Skin epidermis (tissue), 12 donors: ENCODE results near the gene CXorf49B.

Source experiments
- H3K27ac ChIP-seq, 21 experiments: fragments of 200-600 bp; sonication (generic) in 11 of 21; one replicate each; pipeline ENCODE4 v1.5.0; 2020; ENCODE audit warnings: mild to moderate bottlenecking in 3 of 21, inconsistent platforms in 2 of 21, moderate library complexity in 2 of 21
- H3K4me3 ChIP-seq, 7 experiments: fragments of 200-600 bp; sonication (generic) in 2 of 7; one replicate each; pipeline ENCODE4 v1.5.0; 2020; ENCODE audit warnings: inconsistent platforms in 2 of 7, mild to moderate bottlenecking in 2 of 7, moderate library complexity in 1 of 7

The CXorf49B gene

GRCh38 chrX:71815121-71815905 is 52.2 kb downstream of the CXorf49B start:
- Histone ChIP-seq H3K4me3 (no peak overlapping the region), H3K27ac (no peak overlapping the region)

GRCh38 chrX:71815906-71816156 is 52.7 kb downstream of the CXorf49B start:
- Histone ChIP-seq H3K27ac (no peak overlapping the region), H3K4me3 (no peak overlapping the region)
